ENCODE measurements around the gene SAA4.

SAA4 gene

DNA sequence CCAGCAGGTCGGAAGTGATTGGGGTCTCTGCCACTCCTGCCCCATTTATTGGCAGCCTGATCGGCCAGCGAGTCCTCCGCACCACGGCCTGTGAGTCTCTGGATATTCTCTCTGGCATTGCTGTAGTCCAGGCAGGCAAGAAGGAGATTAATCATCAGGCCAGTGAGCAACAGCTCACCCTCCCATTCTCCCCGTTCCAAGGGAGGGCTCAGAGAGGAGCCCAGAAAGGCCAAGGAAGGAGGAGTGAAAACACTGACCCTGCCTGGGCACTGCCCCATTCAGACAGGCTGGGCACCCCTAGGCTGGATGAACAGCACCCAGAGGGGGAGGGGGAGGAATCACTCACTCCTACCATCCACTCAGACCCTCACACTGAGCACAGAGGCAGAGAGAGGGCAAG lies 8.8 kb upstream of the SAA4 start:
- H3K4me3 ChIP-seq (replicated peaks; ENCODE audit: low read depth, low read length): no peak overlapping the region
- TF ChIP-seq, protein P1, sequence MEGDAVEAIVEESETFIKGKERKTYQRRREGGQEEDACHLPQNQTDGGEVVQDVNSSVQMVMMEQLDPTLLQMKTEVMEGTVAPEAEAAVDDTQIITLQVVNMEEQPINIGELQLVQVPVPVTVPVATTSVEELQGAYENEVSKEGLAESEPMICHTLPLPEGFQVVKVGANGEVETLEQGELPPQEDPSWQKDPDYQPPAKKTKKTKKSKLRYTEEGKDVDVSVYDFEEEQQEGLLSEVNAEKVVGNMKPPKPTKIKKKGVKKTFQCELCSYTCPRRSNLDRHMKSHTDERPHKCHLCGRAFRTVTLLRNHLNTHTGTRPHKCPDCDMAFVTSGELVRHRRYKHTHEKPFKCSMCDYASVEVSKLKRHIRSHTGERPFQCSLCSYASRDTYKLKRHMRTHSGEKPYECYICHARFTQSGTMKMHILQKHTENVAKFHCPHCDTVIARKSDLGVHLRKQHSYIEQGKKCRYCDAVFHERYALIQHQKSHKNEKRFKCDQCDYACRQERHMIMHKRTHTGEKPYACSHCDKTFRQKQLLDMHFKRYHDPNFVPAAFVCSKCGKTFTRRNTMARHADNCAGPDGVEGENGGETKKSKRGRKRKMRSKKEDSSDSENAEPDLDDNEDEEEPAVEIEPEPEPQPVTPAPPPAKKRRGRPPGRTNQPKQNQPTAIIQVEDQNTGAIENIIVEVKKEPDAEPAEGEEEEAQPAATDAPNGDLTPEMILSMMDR (IDR thresholded peaks at IDR 0.05; ENCODE audit: low read depth, low read length, missing control alignments): no peak
- DNase-seq (ENCODE audit: extremely low read depth, low read depth): no peak

DNA sequence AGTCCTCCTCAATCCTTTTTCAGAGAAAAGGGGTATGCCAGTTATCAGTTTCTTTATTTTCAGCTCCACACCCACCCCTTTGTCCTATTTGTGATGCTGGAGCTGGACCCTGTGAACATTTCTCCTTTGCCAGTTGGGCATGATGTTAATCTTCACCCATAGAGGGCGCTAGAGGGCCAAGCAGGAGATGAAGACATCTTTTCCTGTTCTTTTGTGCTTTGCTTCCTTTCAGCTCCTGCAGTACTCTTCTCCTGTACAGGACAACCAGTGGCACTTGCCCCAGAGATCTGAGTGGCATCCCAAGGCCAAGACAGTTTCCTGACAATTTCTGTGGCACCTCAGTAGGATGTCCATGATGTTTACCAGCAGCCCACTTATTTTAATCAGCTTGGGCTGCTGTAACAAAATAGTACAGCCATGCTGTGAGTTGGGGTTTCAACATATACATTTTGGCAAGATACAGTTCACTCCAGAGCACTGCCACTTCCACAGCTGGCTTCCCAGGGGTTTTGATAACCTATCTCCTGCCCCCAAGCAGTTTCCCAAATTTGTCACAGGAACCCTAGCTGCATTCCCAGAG lies 7.3 kb upstream of the SAA4 start:
- TF ChIP-seq, protein P1 (IDR thresholded peaks at IDR 0.05; ENCODE audit: low read depth, low read length, missing control alignments): peak; percentile 81
- no peak overlapping the region for H3K4me3 ChIP-seq (replicated peaks; ENCODE audit: low read depth, low read length)
- DNase-seq (ENCODE audit: extremely low read depth, low read depth): peak; percentile 58

DNA sequence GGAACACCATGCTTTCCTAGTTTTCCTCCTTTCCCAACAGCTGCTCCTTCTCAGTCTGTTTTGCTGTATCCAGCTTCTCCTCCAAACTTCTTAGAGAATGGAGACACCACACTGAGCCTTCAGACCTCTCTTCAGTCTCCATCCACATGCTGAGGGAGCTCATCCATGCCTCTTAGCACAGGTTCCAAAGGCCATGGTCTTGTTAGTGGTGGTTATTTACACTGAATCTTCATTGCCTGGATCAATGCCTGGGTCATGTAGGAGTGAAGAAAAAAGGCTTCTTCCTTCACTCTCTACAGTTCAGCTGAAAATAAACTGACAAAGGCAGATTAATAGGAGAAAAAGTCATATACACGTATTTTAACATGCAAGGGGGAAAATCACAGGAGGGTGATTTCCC lies 3.1 kb upstream of the SAA4 start:
- H3K4me3 ChIP-seq (replicated peaks; ENCODE audit: low read depth, low read length): no peak overlapping the region
- no peak for DNase-seq (ENCODE audit: extremely low read depth, low read depth)
- TF ChIP-seq, protein P1 (IDR thresholded peaks at IDR 0.05; ENCODE audit: low read depth, low read length, missing control alignments): no peak

DNA sequence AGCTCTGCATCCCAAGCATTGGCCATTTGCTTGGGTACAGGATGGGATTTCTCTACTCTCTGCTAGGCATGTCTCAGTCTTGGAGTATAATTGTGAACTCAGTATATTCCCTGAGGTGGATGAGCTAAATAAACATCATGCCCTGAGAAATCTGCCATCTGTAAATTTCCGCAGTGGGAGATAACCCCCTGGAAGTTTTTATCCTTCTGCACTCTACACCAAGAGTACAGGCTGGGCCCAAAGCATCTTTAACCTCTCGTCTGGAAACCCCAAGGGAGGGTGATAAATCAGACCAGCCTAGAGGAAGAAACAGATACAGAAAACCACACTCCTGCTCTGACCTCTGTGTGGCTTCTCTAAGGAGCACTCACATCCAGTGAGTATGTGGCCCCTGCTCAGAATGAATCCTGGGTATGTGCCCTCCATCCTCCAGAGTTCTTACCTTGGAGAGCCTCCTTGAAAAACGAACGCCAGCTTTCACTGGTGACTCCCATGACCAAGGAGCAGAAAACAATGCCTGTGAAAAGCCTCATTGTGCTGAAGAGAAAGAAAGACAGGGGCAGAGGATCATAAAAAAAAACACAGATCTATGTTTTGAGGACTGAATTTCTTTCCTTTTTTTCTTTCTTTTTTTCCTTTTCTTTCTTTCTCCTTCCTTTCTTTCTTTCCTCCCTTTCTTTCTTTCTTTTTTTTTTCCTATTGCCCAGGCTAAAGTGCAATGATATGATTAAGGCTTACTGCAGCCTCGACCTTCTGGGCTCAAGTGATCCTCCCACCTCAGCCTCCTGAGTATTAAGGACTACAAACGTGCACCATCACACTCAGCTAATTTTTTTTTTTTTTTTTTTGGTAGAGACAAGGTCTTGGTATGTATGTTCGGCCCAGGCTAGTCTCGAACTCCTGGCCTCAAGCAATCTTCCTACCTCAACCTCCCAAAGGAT lies 938 bp downstream of the SAA4 start:
- DNase-seq (ENCODE audit: extremely low read depth, low read depth): no peak
- H3K4me3 ChIP-seq (replicated peaks; ENCODE audit: low read depth, low read length): no peak overlapping the region
- TF ChIP-seq, protein P1 (IDR thresholded peaks at IDR 0.05; ENCODE audit: low read depth, low read length, missing control alignments): no peak

DNA sequence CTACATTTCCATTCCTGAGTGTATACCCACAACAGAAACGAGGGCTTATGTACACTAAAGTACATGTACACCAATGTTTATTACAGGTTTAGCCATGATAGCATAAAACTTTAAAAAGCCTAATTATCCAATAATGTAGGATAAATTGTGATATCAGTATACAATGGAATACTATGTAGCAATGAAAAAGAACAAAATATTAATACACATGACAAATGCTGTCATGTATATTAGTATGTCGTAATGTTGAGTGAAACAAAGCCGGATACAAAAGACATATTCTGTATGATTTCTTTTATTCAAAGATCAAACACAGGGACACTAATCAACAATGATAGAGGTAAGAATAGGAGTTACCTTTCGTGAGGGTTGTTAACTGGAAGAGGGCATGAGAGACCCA lies 2.7 kb downstream of the SAA4 start:
- H3K4me3 ChIP-seq (replicated peaks; ENCODE audit: low read depth, low read length): no peak overlapping the region
- no peak for DNase-seq (ENCODE audit: extremely low read depth, low read depth)
- TF ChIP-seq, protein P1 (IDR thresholded peaks at IDR 0.05; ENCODE audit: low read depth, low read length, missing control alignments): no peak

DNA sequence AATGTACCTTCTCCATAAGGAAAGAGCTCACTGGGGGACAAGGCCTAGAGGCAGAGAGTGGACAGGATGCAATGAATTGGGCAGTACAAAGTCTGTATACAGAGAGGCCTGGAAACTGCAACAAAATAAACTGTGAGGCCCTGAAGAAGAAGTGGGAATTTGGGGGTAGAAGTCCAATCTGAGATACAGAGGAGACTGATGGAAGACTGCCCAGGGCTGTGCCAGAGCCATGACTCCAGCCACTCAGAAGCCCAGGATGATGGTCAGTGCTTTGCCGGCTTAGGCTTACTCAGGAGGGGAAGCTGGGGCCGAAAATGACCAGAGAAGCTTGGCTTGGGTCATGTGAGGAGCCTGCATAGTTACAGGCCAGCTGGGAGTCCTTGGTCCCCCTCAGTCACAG lies 5.7 kb downstream of the SAA4 start:
- TF ChIP-seq, protein P1 (IDR thresholded peaks at IDR 0.05; ENCODE audit: low read depth, low read length, missing control alignments): no peak
- no peak for DNase-seq (ENCODE audit: extremely low read depth, low read depth)

More for the DNA sequence above, 5.7 kb downstream of the SAA4 start:
- no peak overlapping the region for H3K4me3 ChIP-seq (replicated peaks; ENCODE audit: low read depth, low read length)
